ELF-1 (cell line): ENCODE data around the gene HBS1L.

Experiments
- DNase-seq: peaks from one replicate; pipeline ENCODE4 v3.0.0-alpha.2; 2016; ENCODE audit warnings: low read depth, low spot score

Gene HBS1L

GRCh38 chr6:135036731-135037420 lies 17.7 kb downstream of the HBS1L start:
- no peak for DNase-seq

GRCh38 chr6:135033238-135033637 lies 21.4 kb downstream of the HBS1L start:
- no peak for DNase-seq

- DNase-seq, result no peak
Measured at GRCh38 chr6:135030532-135031178, 24.0 kb downstream of the HBS1L start.

GRCh38 chr6:135030056-135030473 lies 24.6 kb downstream of the HBS1L start:
- no peak for DNase-seq

- DNase-seq, result no peak
Measured at GRCh38 chr6:135025775-135026174, 28.8 kb downstream of the HBS1L start.

- DNase-seq, result no peak
Measured at GRCh38 chr6:135025175-135025574, 29.4 kb downstream of the HBS1L start.

- DNase-seq, result no peak
Measured at GRCh38 chr6:135022050-135022697, 32.4 kb downstream of the HBS1L start.

GRCh38 chr6:135021310-135022049 lies 33.1 kb downstream of the HBS1L start:
- DNase-seq, result no peak

GRCh38 chr6:135018941-135019340 lies 35.7 kb downstream of the HBS1L start:
- DNase-seq, result no peak

GRCh38 chr6:135018052-135018451 lies 36.6 kb downstream of the HBS1L start:
- no peak for DNase-seq

GRCh38 chr6:135014353-135014832 lies 40.2 kb downstream of the HBS1L start:
- no peak for DNase-seq

- DNase-seq, result no peak
Measured at GRCh38 chr6:135013211-135013610, 41.4 kb downstream of the HBS1L start.

GRCh38 chr6:135012764-135013163 lies 41.9 kb downstream of the HBS1L start:
- no peak for DNase-seq

GRCh38 chr6:135012349-135012748 lies 42.3 kb downstream of the HBS1L start:
- no peak for DNase-seq

- DNase-seq, result no peak
Measured at GRCh38 chr6:135008941-135009290, 45.7 kb downstream of the HBS1L start.

GRCh38 chr6:135008072-135008940 lies 46.3 kb downstream of the HBS1L start:
- DNase-seq, result no peak

- no peak for DNase-seq
Measured at GRCh38 chr6:135006386-135006914, 48.2 kb downstream of the HBS1L start.

- DNase-seq, result no peak
Measured at GRCh38 chr6:135004399-135004798, 50.2 kb downstream of the HBS1L start.

GRCh38 chr6:135002974-135003703 lies 51.5 kb downstream of the HBS1L start:
- DNase-seq, result no peak

- DNase-seq, result no peak
Measured at GRCh38 chr6:135002229-135002844, 52.3 kb downstream of the HBS1L start.
